Activated naive CD8-positive, alpha-beta T cell treated with anti-CD3 and anti-CD28 coated beads, Interleukin-2, amount 10 ng/mL, durations not matched to agents 7 days and 5 days (primary cell): ENCODE data around the gene CNGA2. TPM values are rescaled to one million over a fixed set of nuclear protein-coding genes. Genes with fewer than 3 reads are reported as not detected.

Source experiments
- ATAC-seq: fragments of 150-1000 bp; cut with Tn5 transposase; one replicate; pipeline ENCODE4 v1.10.0; 2021; ENCODE audit warnings: low read depth, moderate library complexity
- POLR2A ChIA-PET: fragments of 350-600 bp; sonication (Branson Sonifier 250); formaldehyde crosslinking; loops from one replicate; lab custom pipeline; 2021; ENCODE audit warnings: antibody characterized with exemption; lab: Charles Lee
- DNase-seq: peaks from one replicate; pipeline ENCODE4 v3.0.0; 2021
- H3K27ac Mint-ChIP-seq: one replicate; pipeline ENCODE4 v1.8.0; 2022; ENCODE audit warnings: mild to moderate bottlenecking, mixed read lengths
- H3K27me3 Mint-ChIP-seq: one replicate; pipeline ENCODE4 v1.8.0; 2022; ENCODE audit warnings: mild to moderate bottlenecking, moderate library complexity, mixed read lengths
- H3K36me3 Mint-ChIP-seq: one replicate; pipeline ENCODE4 v1.8.0; 2021; ENCODE audit warnings: mild to moderate bottlenecking, mixed read lengths
- H3K4me1 Mint-ChIP-seq: one replicate; pipeline ENCODE4 v1.8.0; 2021; ENCODE audit warnings: mixed read lengths
- H3K4me3 Mint-ChIP-seq: one replicate; pipeline ENCODE4 v1.8.0; 2022; ENCODE audit warnings: mild to moderate bottlenecking, moderate library complexity, mixed read lengths
- H3K9me3 Mint-ChIP-seq: one replicate; pipeline ENCODE4 v1.8.0; 2021; ENCODE audit warnings: mixed read lengths
- total RNA-seq, 2 experiments: library from RNA; stranded (reverse); gene quantifications; one replicate each; pipeline ENCODE4 v1.2.3, GENCODE V29; 2021

The CNGA2 gene
- total RNA-seq, 2 experiments from 2014 or later, result not detected

GRCh38 chrX:151776181-151776731 lies 41.7 kb downstream of the CNGA2 start:
- H3K36me3 Mint-ChIP-seq, result no peaks in the 10 kb centered on the region
- ATAC-seq (no peak), DNase-seq (no peak)
- no peak overlapping the region for H3K27ac Mint-ChIP-seq
- H3K4me3 Mint-ChIP-seq, result no peak overlapping the region
- H3K27me3 Mint-ChIP-seq, result no peaks in the 10 kb centered on the region
- H3K4me1 Mint-ChIP-seq, result no peaks in the 10 kb centered on the region
- no peaks in the 10 kb centered on the region for H3K9me3 Mint-ChIP-seq
- POLR2A ChIA-PET, result no interaction called here

- Mint-ChIP-seq H3K36me3 (no peaks in the 10 kb centered on the region), H3K27ac (no peak overlapping the region), H3K9me3 (no peaks in the 10 kb centered on the region), H3K4me1 (no peaks in the 10 kb centered on the region), H3K4me3 (no peak overlapping the region), H3K27me3 (no peaks in the 10 kb centered on the region)
- ATAC-seq (no peak), DNase-seq (no peak)
- POLR2A ChIA-PET, result no interaction called here
These were observed 42.4 kb downstream of the CNGA2 start for GRCh38 chrX:151776936-151777335.

GRCh38 chrX:151779258-151779657 lies 44.7 kb downstream of the CNGA2 start:
- Mint-ChIP-seq H3K27me3 (no peaks in the 10 kb centered on the region), H3K4me3 (no peak overlapping the region), H3K27ac (no peak overlapping the region), H3K4me1 (no peaks in the 10 kb centered on the region), H3K9me3 (no peaks in the 10 kb centered on the region), H3K36me3 (no peaks in the 10 kb centered on the region)
- POLR2A ChIA-PET, result no interaction called here
- DNase-seq, result no peak
- ATAC-seq, result no peak

GRCh38 chrX:151780621-151781020 lies 46.1 kb downstream of the CNGA2 start:
- H3K36me3 Mint-ChIP-seq, result no peaks in the 10 kb centered on the region
- no peak overlapping the region for H3K27ac Mint-ChIP-seq
- H3K4me3 Mint-ChIP-seq, result no peak overlapping the region
- no peaks in the 10 kb centered on the region for H3K4me1 Mint-ChIP-seq
- H3K27me3 Mint-ChIP-seq, result no peaks in the 10 kb centered on the region
- POLR2A ChIA-PET, result no interaction called here
- ATAC-seq (no peak), DNase-seq (no peak)
- no peaks in the 10 kb centered on the region for H3K9me3 Mint-ChIP-seq

- Mint-ChIP-seq H3K27ac (no peak overlapping the region), H3K36me3 (no peaks in the 10 kb centered on the region), H3K4me3 (no peak overlapping the region), H3K9me3 (no peaks in the 10 kb centered on the region), H3K27me3 (no peaks in the 10 kb centered on the region), H3K4me1 (no peaks in the 10 kb centered on the region)
- no peak for ATAC-seq
- DNase-seq, result no peak
- POLR2A ChIA-PET, result no interaction called here
These were observed 54.7 kb downstream of the CNGA2 start for GRCh38 chrX:151789179-151789800.

- no peak for ATAC-seq
- DNase-seq, result no peak
- no peaks in the 10 kb centered on the region for H3K36me3 Mint-ChIP-seq
- no peaks in the 10 kb centered on the region for H3K27me3 Mint-ChIP-seq
- no peak overlapping the region for H3K4me3 Mint-ChIP-seq
- no peak overlapping the region for H3K27ac Mint-ChIP-seq
- POLR2A ChIA-PET, result no interaction called here
- no peaks in the 10 kb centered on the region for H3K4me1 Mint-ChIP-seq
- no peaks in the 10 kb centered on the region for H3K9me3 Mint-ChIP-seq
These were observed 56.1 kb downstream of the CNGA2 start for GRCh38 chrX:151790481-151791160.

GRCh38 chrX:151791961-151792360 lies 57.4 kb downstream of the CNGA2 start:
- no peak for ATAC-seq
- no peaks in the 10 kb centered on the region for H3K9me3 Mint-ChIP-seq
- no peak overlapping the region for H3K4me3 Mint-ChIP-seq
- H3K4me1 Mint-ChIP-seq, result no peaks in the 10 kb centered on the region
- H3K27ac Mint-ChIP-seq, result no peak overlapping the region
- POLR2A ChIA-PET, result no interaction called here
- H3K27me3 Mint-ChIP-seq, result no peaks in the 10 kb centered on the region
- no peaks in the 10 kb centered on the region for H3K36me3 Mint-ChIP-seq
- no peak for DNase-seq

- ATAC-seq, result no peak
- no peaks in the 10 kb centered on the region for H3K9me3 Mint-ChIP-seq
- no peaks in the 10 kb centered on the region for H3K27me3 Mint-ChIP-seq
- no peak overlapping the region for H3K4me3 Mint-ChIP-seq
- no peaks in the 10 kb centered on the region for H3K4me1 Mint-ChIP-seq
- no peak overlapping the region for H3K27ac Mint-ChIP-seq
- DNase-seq, result no peak
- H3K36me3 Mint-ChIP-seq, result no peaks in the 10 kb centered on the region
- POLR2A ChIA-PET, result no interaction called here
These were observed 58.0 kb downstream of the CNGA2 start for GRCh38 chrX:151792505-151792904.

GRCh38 chrX:151793886-151794285 lies 59.3 kb downstream of the CNGA2 start:
- H3K4me3 Mint-ChIP-seq, result no peak overlapping the region
- ATAC-seq (no peak), DNase-seq (no peak)
- no peaks in the 10 kb centered on the region for H3K4me1 Mint-ChIP-seq
- H3K27me3 Mint-ChIP-seq, result no peaks in the 10 kb centered on the region
- no peaks in the 10 kb centered on the region for H3K36me3 Mint-ChIP-seq
- no peaks in the 10 kb centered on the region for H3K9me3 Mint-ChIP-seq
- no peak overlapping the region for H3K27ac Mint-ChIP-seq
- POLR2A ChIA-PET, result no interaction called here

Other genes starting within 250 kb of the CNGA2 start
- not detected for gene PASD1, start 171.1 kb upstream of the CNGA2 start, total RNA-seq
- gene PRRG3, start 39.3 kb upstream of the CNGA2 start, total RNA-seq, result not detected
- not detected for gene FATE1, start 18.7 kb upstream of the CNGA2 start, total RNA-seq
- not detected for gene MAGEA4, start 178.1 kb downstream of the CNGA2 start, total RNA-seq
- not detected for gene GABRE, start 239.9 kb downstream of the CNGA2 start, total RNA-seq